Activated CD8-positive, alpha-beta memory T cell treated with anti-CD3 and anti-CD28 coated beads for 1 hour (primary cell): ENCODE results near the gene MED23.
"Not testable (repeated sequence)": the region's sequence is repeated elsewhere in the genome, so short reads cannot be mapped to it uniquely, and the experiment has no call there.

ENCODE experiments used
- DNase-seq, 2 donors: peaks; one replicate each; pipeline ENCODE4 v3.0.0-alpha.2; 2020; ENCODE audit warnings: low read depth in 1 of 2; ENCODE audit errors: extremely low read depth in 1 of 2

The MED23 gene

GRCh38 chr6:131574686-131575085 lies 53.4 kb downstream of the MED23 start:
- no peak for DNase-seq

- no peak for DNase-seq
These were observed 53.9 kb downstream of the MED23 start for GRCh38 chr6:131574133-131574532.

- DNase-seq: no peak
These were observed 55.2 kb downstream of the MED23 start, which contains the start of gene ARG1 for GRCh38 chr6:131572686-131573415. Gene ARG1 (plus strand): TSS chr6:131573226. CDS start chr6:131573283, 57 bp downstream.

GRCh38 chr6:131568726-131569125 lies 59.3 kb downstream of the MED23 start:
- DNase-seq: no peak

GRCh38 chr6:131565056-131565455 lies 63.0 kb downstream of the MED23 start:
- no peak for DNase-seq

- DNase-seq: no peak
These were observed 65.9 kb downstream of the MED23 start for GRCh38 chr6:131561925-131562707.

GRCh38 chr6:131558922-131559321 lies 69.1 kb downstream of the MED23 start:
- DNase-seq: no peak

- DNase-seq: no peak
These were observed 72.0 kb downstream of the MED23 start for GRCh38 chr6:131555992-131556391.

- DNase-seq: no peak
These were observed 75.5 kb downstream of the MED23 start for GRCh38 chr6:131552572-131552971.

- DNase-seq: no peak
These were observed 76.1 kb downstream of the MED23 start for GRCh38 chr6:131551902-131552301.

- no peak for DNase-seq
These were observed 78.2 kb downstream of the MED23 start for GRCh38 chr6:131549811-131550210.

GRCh38 chr6:131548441-131548840 lies 79.6 kb downstream of the MED23 start:
- DNase-seq: no peak

- DNase-seq: no peak
These were observed 80.6 kb downstream of the MED23 start for GRCh38 chr6:131547488-131547887.

- no peak for DNase-seq
These were observed 82.7 kb downstream of the MED23 start for GRCh38 chr6:131545317-131545716.

- not testable (repeated sequence) for DNase-seq
These were observed 89.4 kb downstream of the MED23 start for GRCh38 chr6:131538615-131539014.

- no peak for DNase-seq
These were observed 95.4 kb downstream of the MED23 start for GRCh38 chr6:131532580-131533039.

GRCh38 chr6:131531681-131532080 lies 96.4 kb downstream of the MED23 start:
- DNase-seq: not testable (repeated sequence)

GRCh38 chr6:131530936-131531335 lies 97.1 kb downstream of the MED23 start:
- DNase-seq: not testable (repeated sequence)

GRCh38 chr6:131524695-131525336 lies 103.2 kb downstream of the MED23 start:
- no peak for DNase-seq

- DNase-seq: no peak
These were observed 103.9 kb downstream of the MED23 start for GRCh38 chr6:131523988-131524673.
